ENCODE measurements around the gene SSC5D. TPM values are rescaled to one million over a fixed set of nuclear protein-coding genes. Genes with fewer than 3 reads are reported as not detected.

The SSC5D gene
- total RNA-seq, 2 experiments from 2014 or later = 0.67 to 0.70 TPM

GRCh38 chr19:55459950-55460657 lies 28.1 kb upstream of the SSC5D start:
- TF ChIP-seq CTCF (IDR thresholded peaks at IDR 0.05) = no peak
- DNase-seq (no peak), ATAC-seq (no peak)
- Mint-ChIP-seq H3K4me1 (ENCODE audit: low read depth) (peaks cover 15% of the 10 kb centered on the region), H3K9me3 (no peaks in the 10 kb centered on the region), H3K27me3 (no peaks in the 10 kb centered on the region), H3K27ac (peak overlapping the region; percentile 42), H3K4me3 (peak overlapping the region; percentile 86), H3K36me3 (ENCODE audit: low read depth) (peaks cover 4% of the 10 kb centered on the region)
- intact Hi-C loops (cut with micrococcal nuclease) = no loop called here
- ChIA-PET CTCF (interaction anchor here (0.6 to 3.3 kb wide), 5 partner anchors 8 to 370 kb away, joined by 3 to 18 read pairs (median 3); no protein-coding TSS in a partner anchor), POLR2A (no interaction called here)

- CTCF ChIA-PET = interaction anchor here (1.4 to 3.3 kb wide), 2 partner anchors 44 to 371 kb away, joined by 3 to 18 read pairs; no protein-coding TSS in a partner anchor
- Mint-ChIP-seq H3K27me3 (no peaks in the 10 kb centered on the region), H3K36me3 (ENCODE audit: low read depth) (no peaks in the 10 kb centered on the region), H3K4me3 (peak overlapping the region; percentile 86), H3K27ac (peak overlapping the region; percentile 84), H3K9me3 (no peaks in the 10 kb centered on the region), H3K4me1 (ENCODE audit: low read depth) (peaks cover 15% of the 10 kb centered on the region)
- POLR2A ChIA-PET = no interaction called here
- no peak for ATAC-seq
- DNase-seq = peak; percentile 71
- no peak for TF ChIP-seq CTCF (IDR thresholded peaks at IDR 0.05)
- intact Hi-C loops (cut with micrococcal nuclease) = no loop called here
Measured at GRCh38 chr19:55460670-55461258, 27.5 kb upstream of the SSC5D start.

DNA sequence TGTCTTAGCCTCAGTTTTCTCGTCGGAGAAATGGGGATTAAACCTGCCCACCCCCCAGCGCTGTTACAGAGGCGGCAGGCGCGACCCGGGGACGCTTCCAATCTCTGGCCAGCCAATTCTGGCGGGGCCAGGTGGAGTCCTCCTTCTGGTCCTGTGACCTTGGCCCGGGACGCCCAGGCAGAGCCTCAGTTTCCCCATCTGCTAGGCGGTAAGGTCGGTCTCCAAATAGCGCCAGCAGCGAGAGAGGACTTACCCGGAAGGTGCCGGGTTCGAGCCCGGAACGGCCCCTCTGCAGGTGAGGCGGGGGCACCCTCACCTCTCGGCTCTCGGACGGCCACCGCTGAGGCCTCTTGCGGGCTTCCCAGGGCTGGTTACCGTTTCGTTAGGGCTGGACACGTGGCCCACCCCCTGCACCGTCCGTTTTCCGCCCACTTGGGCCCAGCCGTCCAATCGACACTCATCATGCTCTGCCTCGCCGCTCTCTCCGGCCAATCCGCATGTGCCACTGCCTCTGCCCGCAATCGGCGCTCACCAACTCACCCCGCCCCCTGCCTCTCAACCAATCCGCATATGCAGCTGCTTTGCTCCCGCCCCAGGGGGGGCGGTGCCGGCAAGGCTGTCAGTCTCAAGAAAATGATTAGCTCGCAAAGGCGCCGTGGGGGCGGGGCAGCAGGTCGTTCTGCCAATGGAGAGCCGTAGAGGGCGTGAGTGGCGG lies 26.8 kb upstream of the SSC5D start, which contains the start of gene ISOC2:
ISOC2 (minus strand) TSS at position 384 of the 715 bp plus-strand sequence. CDS start 5,156 bp downstream, outside the sequence.
- intact Hi-C loops (cut with micrococcal nuclease) = no loop called here
- POLR2A ChIA-PET = no interaction called here

DNA sequence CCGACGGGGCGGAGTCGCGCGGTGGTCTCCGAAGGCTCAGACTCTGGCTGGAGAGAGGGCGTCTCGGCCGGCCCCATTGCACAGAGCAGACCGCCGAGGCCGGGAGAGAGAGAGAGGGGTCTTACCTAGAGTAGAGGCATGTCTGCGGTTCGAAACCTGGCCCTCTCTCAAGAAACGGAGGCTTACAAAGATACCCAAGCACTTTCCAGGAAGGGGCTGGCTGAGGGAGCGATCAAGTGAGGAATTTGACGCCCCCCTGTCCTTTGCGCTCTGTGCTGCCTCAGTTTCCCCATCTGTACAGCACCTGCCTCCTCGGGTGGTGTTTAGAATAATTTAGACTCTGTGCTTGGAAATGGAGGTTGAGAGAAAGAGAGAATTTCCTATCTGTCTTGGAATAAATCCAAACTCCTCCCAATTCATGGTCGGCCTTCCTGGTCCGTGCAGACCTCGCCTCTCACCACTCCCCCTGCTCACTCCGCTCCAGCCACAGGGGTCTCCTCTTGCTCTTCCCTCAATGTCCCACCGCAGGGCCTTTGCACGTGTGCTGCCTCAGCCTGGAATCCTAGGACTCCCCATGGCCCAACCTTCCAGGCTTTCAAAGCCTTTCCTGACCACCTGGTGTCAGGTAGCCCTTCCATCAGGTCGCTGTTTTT lies 26.1 kb upstream of the SSC5D start:
- Mint-ChIP-seq H3K4me1 (ENCODE audit: low read depth) (peaks cover 15% of the 10 kb centered on the region), H3K4me3 (peak overlapping the region; percentile 86), H3K27me3 (no peaks in the 10 kb centered on the region), H3K9me3 (no peaks in the 10 kb centered on the region), H3K27ac (peak overlapping the region; percentile 84), H3K36me3 (ENCODE audit: low read depth) (no peaks in the 10 kb centered on the region)
- ATAC-seq (no peak), DNase-seq (no peak)
- TF ChIP-seq CTCF (IDR thresholded peaks at IDR 0.05) = no peak
- ChIA-PET CTCF (interaction anchor here (0.9 to 2.4 kb wide), 5 partner anchors 42 to 374 kb away, joined by 3 to 18 read pairs (median 4); no protein-coding TSS in a partner anchor), POLR2A (interaction anchor here (1.5 kb wide), 1 partner anchor 40 kb away, joined by 3 read pairs; no protein-coding TSS in a partner anchor)
- intact Hi-C loops (cut with micrococcal nuclease) = no loop called here

More for the DNA sequence above, 26.8 kb upstream of the SSC5D start, which contains the start of gene ISOC2:
- CTCF ChIA-PET = interaction anchor here (0.9 to 1.4 kb wide), 4 partner anchors 43 to 373 kb away, joined by 3 to 18 read pairs (median 4); no protein-coding TSS in a partner anchor
- DNase-seq = peak; percentile 100
- Mint-ChIP-seq H3K4me1 (ENCODE audit: low read depth) (peaks cover 15% of the 10 kb centered on the region), H3K4me3 (peak within 1 kb of the TSS; percentile 86), H3K27ac (peak within 1 kb of the TSS; percentile 84), H3K36me3 (ENCODE audit: low read depth) (no peaks in the 10 kb centered on the region), H3K9me3 (no peaks in the 10 kb centered on the region), H3K27me3 (no peaks in the 10 kb centered on the region)
- no peak for TF ChIP-seq CTCF (IDR thresholded peaks at IDR 0.05)
- peak; percentile 98 for ATAC-seq

Measured in activated CD8-positive, alpha-beta T cell treated with anti-CD3 and anti-CD28 coated beads for 36 hours (primary cell).